WTC11 (cell line): ENCODE results near the gene PRLR. TPM values are rescaled to one million over a fixed set of nuclear protein-coding genes. Genes with fewer than 3 reads are reported as not detected.

ENCODE experiments used
- ATAC-seq: fragments of 200-7000 bp; cut with Tn5 transposase; 2 replicates; pipeline ENCODE4 v1.10.0; 2021; ENCODE audit warnings: mild to moderate bottlenecking, moderate library complexity
- CTCF ChIA-PET: fragments of 300-600 bp; sonication (Branson Sonifier 250); formaldehyde crosslinking; loops from one replicate; lab custom pipeline; 2021; ENCODE audit warnings: antibody characterized with exemption; lab: Charles Lee
- POLR2A ChIA-PET: fragments of 350-600 bp; sonication (Branson Sonifier 250); formaldehyde crosslinking; loops from one replicate; lab custom pipeline; 2021; ENCODE audit warnings: antibody characterized with exemption; lab: Charles Lee
- DNase-seq: peaks from one replicate; pipeline ENCODE4 v3.0.0; 2021; ENCODE audit warnings: low spot score
- H3K27ac Mint-ChIP-seq: 2 replicates; pipeline ENCODE4 v1.8.0; 2021; ENCODE audit warnings: mixed read lengths
- H3K27me3 Mint-ChIP-seq: 2 replicates; pipeline ENCODE4 v1.8.0; 2021; ENCODE audit warnings: low read depth, mild to moderate bottlenecking, moderate library complexity, mixed read lengths
- H3K36me3 Mint-ChIP-seq: 2 replicates; pipeline ENCODE4 v1.8.0; 2021; ENCODE audit warnings: mixed read lengths
- H3K4me1 Mint-ChIP-seq: 2 replicates; pipeline ENCODE4 v1.8.0; 2022; ENCODE audit warnings: mixed read lengths
- H3K4me3 Mint-ChIP-seq: 2 replicates; pipeline ENCODE4 v1.8.0; 2021; ENCODE audit warnings: mild to moderate bottlenecking, moderate library complexity, mixed read lengths
- H3K9me3 Mint-ChIP-seq: 2 replicates; pipeline ENCODE4 v1.8.0; 2021; ENCODE audit warnings: mixed read lengths
- ATF1 ChIP-seq: sonication (generic); formaldehyde crosslinking; IDR thresholded peaks from 2 replicates; pipeline ENCODE4 v1.8.1; 2023; ENCODE audit warnings: mild to moderate bottlenecking, moderate library complexity, missing genetic modification reagents
- CREM ChIP-seq: sonication (generic); formaldehyde crosslinking; IDR thresholded peaks from 2 replicates; pipeline ENCODE4 v1.8.1; 2022; ENCODE audit warnings: mild to moderate bottlenecking, missing genetic modification reagents, moderate library complexity
- ELF4 ChIP-seq: sonication (generic); formaldehyde crosslinking; IDR thresholded peaks from 2 replicates; pipeline ENCODE4 v1.8.1; 2022; ENCODE audit warnings: low read depth, mild to moderate bottlenecking, moderate library complexity, missing genetic modification reagents
- ETV6 ChIP-seq: sonication (generic); formaldehyde crosslinking; IDR thresholded peaks from 2 replicates; pipeline ENCODE4 v1.8.1; 2022; ENCODE audit warnings: mild to moderate bottlenecking, missing genetic modification reagents
- FOXJ3 ChIP-seq: sonication (generic); formaldehyde crosslinking; IDR thresholded peaks from 2 replicates; pipeline ENCODE4 v1.9.0; 2021; ENCODE audit warnings: missing genetic modification reagents, mild to moderate bottlenecking, borderline replicate concordance
- FOXK1 ChIP-seq: sonication (generic); formaldehyde crosslinking; IDR thresholded peaks from 2 replicates; pipeline ENCODE4 v1.8.0; 2022; ENCODE audit warnings: mild to moderate bottlenecking, moderate library complexity, missing genetic modification reagents
- HMGA2 ChIP-seq: fragments of 250-450 bp; sonication (Bioruptor Pico); IDR thresholded peaks from 2 replicates; pipeline ENCODE4 v1.4.0; 2021; ENCODE audit warnings: mild to moderate bottlenecking, moderate library complexity
- JAZF1 ChIP-seq: fragments of 250-450 bp; sonication (Bioruptor Pico); IDR thresholded peaks from 2 replicates; pipeline ENCODE4 v1.9.0; 2021; ENCODE audit warnings: moderate library complexity, mild to moderate bottlenecking, inconsistent platforms
- NFE2L1 ChIP-seq: sonication (generic); formaldehyde crosslinking; IDR thresholded peaks from 2 replicates; pipeline ENCODE4 v1.8.1; 2023; ENCODE audit warnings: missing genetic modification reagents
- NR2C2 ChIP-seq: sonication (generic); formaldehyde crosslinking; IDR thresholded peaks from 2 replicates; pipeline ENCODE4 v1.8.0; 2022; ENCODE audit warnings: mild to moderate bottlenecking, missing genetic modification reagents
- PRRX2 ChIP-seq: fragments of 250-450 bp; sonication (Bioruptor Pico); IDR thresholded peaks from 2 replicates; pipeline ENCODE4 v1.8.0; 2021; ENCODE audit warnings: mild to moderate bottlenecking
- ZNF671 ChIP-seq: fragments of 250-450 bp; sonication (Bioruptor Pico); IDR thresholded peaks from 2 replicates; pipeline ENCODE4 v1.8.0; 2021; ENCODE audit warnings: mild to moderate bottlenecking
- total RNA-seq: library from RNA; stranded (reverse); gene quantifications from 3 replicates; pipeline ENCODE4 v1.2.3, GENCODE V29; 2021
- TF ChIP-seq, protein P1 (sequence below): sonication (generic); formaldehyde crosslinking; IDR thresholded peaks from 2 replicates; pipeline ENCODE4 v1.8.0; 2022; ENCODE audit warnings: missing genetic modification reagents
- TF ChIP-seq, protein P2 (sequence below): sonication (generic); formaldehyde crosslinking; IDR thresholded peaks from 2 replicates; pipeline ENCODE4 v1.8.1; 2023; ENCODE audit warnings: mild to moderate bottlenecking, missing genetic modification reagents, moderate library complexity
- TF ChIP-seq, protein P3 (sequence below): sonication (generic); formaldehyde crosslinking; IDR thresholded peaks from 2 replicates; pipeline ENCODE4 v1.8.1; 2022; ENCODE audit warnings: mild to moderate bottlenecking, missing genetic modification reagents, moderate library complexity, borderline replicate concordance
- TF ChIP-seq, protein P4 (sequence below): sonication (generic); formaldehyde crosslinking; IDR thresholded peaks from 2 replicates; pipeline ENCODE4 v1.8.1; 2023; ENCODE audit warnings: mild to moderate bottlenecking, missing genetic modification reagents
- TF ChIP-seq, protein P5 (sequence below): sonication (generic); formaldehyde crosslinking; IDR thresholded peaks from 2 replicates; pipeline ENCODE4 v1.8.0; 2022; ENCODE audit warnings: mild to moderate bottlenecking, missing genetic modification reagents
- TF ChIP-seq, protein P6 (sequence below): fragments of 200-600 bp; IDR thresholded peaks from 2 replicates; pipeline ENCODE4 v1.8.0; 2022; ENCODE audit warnings: antibody characterized with exemption
- TF ChIP-seq, protein P7 (sequence below): fragments of 250-450 bp; sonication (Bioruptor Pico); IDR thresholded peaks from 2 replicates; pipeline ENCODE4 v1.8.0; 2021; ENCODE audit warnings: mild to moderate bottlenecking

The PRLR gene
- total RNA-seq, 1 experiment from 2014 or later = 3.2 TPM

DNA sequence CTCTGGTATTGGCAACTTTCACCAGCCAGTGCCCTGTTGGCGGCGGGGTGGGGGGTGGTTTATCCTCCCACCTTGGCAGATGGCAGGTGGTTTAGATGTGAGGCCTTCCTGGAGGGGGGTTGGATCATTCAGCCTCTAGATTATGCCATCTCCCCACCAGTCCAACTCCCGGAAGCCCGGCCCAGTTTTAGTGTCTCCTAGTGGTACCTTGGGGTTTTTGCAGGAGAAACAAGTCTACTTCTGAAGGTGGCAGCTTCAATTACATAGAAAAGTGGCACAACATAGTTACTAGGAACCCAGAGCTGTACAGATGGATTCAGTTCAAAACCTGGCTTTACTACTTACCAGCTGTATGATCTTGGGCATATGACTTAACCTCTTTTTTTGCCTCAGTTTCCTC is 11.3 kb downstream of the PRLR start:
- ChIA-PET CTCF (interaction anchor here (0.9 kb wide), 1 partner anchor 115 kb away, joined by 3 read pairs; no protein-coding TSS in a partner anchor), POLR2A (no interaction called here)
- Mint-ChIP-seq H3K4me1 (no peaks in the 10 kb centered on the region), H3K4me3 (no peak overlapping the region), H3K27ac (no peak overlapping the region), H3K27me3 (no peaks in the 10 kb centered on the region), H3K9me3 (no peaks in the 10 kb centered on the region), H3K36me3 (no peaks in the 10 kb centered on the region)
- DNase-seq = peak; percentile 22
- TF ChIP-seq, protein P1, sequence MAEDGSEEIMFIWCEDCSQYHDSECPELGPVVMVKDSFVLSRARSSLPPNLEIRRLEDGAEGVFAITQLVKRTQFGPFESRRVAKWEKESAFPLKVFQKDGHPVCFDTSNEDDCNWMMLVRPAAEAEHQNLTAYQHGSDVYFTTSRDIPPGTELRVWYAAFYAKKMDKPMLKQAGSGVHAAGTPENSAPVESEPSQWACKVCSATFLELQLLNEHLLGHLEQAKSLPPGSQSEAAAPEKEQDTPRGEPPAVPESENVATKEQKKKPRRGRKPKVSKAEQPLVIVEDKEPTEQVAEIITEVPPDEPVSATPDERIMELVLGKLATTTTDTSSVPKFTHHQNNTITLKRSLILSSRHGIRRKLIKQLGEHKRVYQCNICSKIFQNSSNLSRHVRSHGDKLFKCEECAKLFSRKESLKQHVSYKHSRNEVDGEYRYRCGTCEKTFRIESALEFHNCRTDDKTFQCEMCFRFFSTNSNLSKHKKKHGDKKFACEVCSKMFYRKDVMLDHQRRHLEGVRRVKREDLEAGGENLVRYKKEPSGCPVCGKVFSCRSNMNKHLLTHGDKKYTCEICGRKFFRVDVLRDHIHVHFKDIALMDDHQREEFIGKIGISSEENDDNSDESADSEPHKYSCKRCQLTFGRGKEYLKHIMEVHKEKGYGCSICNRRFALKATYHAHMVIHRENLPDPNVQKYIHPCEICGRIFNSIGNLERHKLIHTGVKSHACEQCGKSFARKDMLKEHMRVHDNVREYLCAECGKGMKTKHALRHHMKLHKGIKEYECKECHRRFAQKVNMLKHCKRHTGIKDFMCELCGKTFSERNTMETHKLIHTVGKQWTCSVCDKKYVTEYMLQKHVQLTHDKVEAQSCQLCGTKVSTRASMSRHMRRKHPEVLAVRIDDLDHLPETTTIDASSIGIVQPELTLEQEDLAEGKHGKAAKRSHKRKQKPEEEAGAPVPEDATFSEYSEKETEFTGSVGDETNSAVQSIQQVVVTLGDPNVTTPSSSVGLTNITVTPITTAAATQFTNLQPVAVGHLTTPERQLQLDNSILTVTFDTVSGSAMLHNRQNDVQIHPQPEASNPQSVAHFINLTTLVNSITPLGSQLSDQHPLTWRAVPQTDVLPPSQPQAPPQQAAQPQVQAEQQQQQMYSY = no peak
- TF ChIP-seq, protein P2, sequence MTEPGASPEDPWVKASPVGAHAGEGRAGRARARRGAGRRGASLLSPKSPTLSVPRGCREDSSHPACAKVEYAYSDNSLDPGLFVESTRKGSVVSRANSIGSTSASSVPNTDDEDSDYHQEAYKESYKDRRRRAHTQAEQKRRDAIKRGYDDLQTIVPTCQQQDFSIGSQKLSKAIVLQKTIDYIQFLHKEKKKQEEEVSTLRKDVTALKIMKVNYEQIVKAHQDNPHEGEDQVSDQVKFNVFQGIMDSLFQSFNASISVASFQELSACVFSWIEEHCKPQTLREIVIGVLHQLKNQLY = no peak
- TF ChIP-seq HMGA2 (CRISPR knock-in tag) (no peak), ATF1 (no peak), NR2C2 (CRISPR knock-in tag) (no peak), ELF4 (CRISPR knock-in tag) (no peak), PRRX2 (CRISPR knock-in tag) (no peak), ZNF671 (CRISPR knock-in tag) (no peak), CREM (CRISPR knock-in tag) (no peak), JAZF1 (CRISPR knock-in tag) (no peak), FOXJ3 (CRISPR knock-in tag) (no peak), FOXK1 (CRISPR knock-in tag) (no peak), ETV6 (no peak), NFE2L1 (CRISPR knock-in tag) (no peak)
- TF ChIP-seq, protein P3, sequence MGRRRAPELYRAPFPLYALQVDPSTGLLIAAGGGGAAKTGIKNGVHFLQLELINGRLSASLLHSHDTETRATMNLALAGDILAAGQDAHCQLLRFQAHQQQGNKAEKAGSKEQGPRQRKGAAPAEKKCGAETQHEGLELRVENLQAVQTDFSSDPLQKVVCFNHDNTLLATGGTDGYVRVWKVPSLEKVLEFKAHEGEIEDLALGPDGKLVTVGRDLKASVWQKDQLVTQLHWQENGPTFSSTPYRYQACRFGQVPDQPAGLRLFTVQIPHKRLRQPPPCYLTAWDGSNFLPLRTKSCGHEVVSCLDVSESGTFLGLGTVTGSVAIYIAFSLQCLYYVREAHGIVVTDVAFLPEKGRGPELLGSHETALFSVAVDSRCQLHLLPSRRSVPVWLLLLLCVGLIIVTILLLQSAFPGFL = no peak
- TF ChIP-seq, protein P4, sequence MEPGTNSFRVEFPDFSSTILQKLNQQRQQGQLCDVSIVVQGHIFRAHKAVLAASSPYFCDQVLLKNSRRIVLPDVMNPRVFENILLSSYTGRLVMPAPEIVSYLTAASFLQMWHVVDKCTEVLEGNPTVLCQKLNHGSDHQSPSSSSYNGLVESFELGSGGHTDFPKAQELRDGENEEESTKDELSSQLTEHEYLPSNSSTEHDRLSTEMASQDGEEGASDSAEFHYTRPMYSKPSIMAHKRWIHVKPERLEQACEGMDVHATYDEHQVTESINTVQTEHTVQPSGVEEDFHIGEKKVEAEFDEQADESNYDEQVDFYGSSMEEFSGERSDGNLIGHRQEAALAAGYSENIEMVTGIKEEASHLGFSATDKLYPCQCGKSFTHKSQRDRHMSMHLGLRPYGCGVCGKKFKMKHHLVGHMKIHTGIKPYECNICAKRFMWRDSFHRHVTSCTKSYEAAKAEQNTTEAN (CRISPR knock-in tag) = no peak
- TF ChIP-seq, protein P5, sequence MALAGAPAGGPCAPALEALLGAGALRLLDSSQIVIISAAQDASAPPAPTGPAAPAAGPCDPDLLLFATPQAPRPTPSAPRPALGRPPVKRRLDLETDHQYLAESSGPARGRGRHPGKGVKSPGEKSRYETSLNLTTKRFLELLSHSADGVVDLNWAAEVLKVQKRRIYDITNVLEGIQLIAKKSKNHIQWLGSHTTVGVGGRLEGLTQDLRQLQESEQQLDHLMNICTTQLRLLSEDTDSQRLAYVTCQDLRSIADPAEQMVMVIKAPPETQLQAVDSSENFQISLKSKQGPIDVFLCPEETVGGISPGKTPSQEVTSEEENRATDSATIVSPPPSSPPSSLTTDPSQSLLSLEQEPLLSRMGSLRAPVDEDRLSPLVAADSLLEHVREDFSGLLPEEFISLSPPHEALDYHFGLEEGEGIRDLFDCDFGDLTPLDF (CRISPR knock-in tag) = no peak
- TF ChIP-seq, protein P6, sequence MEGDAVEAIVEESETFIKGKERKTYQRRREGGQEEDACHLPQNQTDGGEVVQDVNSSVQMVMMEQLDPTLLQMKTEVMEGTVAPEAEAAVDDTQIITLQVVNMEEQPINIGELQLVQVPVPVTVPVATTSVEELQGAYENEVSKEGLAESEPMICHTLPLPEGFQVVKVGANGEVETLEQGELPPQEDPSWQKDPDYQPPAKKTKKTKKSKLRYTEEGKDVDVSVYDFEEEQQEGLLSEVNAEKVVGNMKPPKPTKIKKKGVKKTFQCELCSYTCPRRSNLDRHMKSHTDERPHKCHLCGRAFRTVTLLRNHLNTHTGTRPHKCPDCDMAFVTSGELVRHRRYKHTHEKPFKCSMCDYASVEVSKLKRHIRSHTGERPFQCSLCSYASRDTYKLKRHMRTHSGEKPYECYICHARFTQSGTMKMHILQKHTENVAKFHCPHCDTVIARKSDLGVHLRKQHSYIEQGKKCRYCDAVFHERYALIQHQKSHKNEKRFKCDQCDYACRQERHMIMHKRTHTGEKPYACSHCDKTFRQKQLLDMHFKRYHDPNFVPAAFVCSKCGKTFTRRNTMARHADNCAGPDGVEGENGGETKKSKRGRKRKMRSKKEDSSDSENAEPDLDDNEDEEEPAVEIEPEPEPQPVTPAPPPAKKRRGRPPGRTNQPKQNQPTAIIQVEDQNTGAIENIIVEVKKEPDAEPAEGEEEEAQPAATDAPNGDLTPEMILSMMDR = no peak
- TF ChIP-seq, protein P7, sequence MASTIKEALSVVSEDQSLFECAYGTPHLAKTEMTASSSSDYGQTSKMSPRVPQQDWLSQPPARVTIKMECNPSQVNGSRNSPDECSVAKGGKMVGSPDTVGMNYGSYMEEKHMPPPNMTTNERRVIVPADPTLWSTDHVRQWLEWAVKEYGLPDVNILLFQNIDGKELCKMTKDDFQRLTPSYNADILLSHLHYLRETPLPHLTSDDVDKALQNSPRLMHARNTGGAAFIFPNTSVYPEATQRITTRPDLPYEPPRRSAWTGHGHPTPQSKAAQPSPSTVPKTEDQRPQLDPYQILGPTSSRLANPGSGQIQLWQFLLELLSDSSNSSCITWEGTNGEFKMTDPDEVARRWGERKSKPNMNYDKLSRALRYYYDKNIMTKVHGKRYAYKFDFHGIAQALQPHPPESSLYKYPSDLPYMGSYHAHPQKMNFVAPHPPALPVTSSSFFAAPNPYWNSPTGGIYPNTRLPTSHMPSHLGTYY (CRISPR knock-in tag) = no peak
- peak; percentile 77 for ATAC-seq
